K562 (cell line): ENCODE measurements around the gene OXSR1. TPM values are rescaled to one million over a fixed set of nuclear protein-coding genes. Genes with fewer than 3 reads are reported as not detected.

ENCODE experiments used
- ATAC-seq: fragments of 200-7000 bp; cut with Tn5 transposase; 3 replicates; pipeline ENCODE4 v1.9.1; 2020; ENCODE audit warnings: moderate library complexity
- BruUV-seq: library from RNA; stranded (reverse); fragments of 400-500 nt; replicated peaks from 2 replicates; lab custom pipeline; 2021; lab: Mats Ljungman, UMichigan
- CTCF ChIA-PET: fragments of 300-600 bp; formaldehyde crosslinking; extraction: SDS; loops from one replicate; lab custom pipeline; 2021; ENCODE audit warnings: low intra/inter-chr PET ratio; lab: Yijun Ruan, JAX
- POLR2A ChIA-PET: fragments of 300-600, 350-650 bp; sonication (Branson Sonifier 250); formaldehyde crosslinking; extraction: SDS; loops from one replicate; lab custom pipeline; 2021; ENCODE audit warnings: antibody characterized with exemption, inconsistent platforms; lab: Yijun Ruan, JAX
- DNase-seq, 4 experiments: peaks; one replicate each; pipeline versions ENCODE4 v3.0.0 to v3.0.0-alpha.2; 2011 to 2018; ENCODE audit warnings: low spot score in 3 of 4, mixed read lengths in 3 of 4; ENCODE audit errors: extremely low read depth in 1 of 4
- FAIRE-seq: peaks from 2 replicates; lab custom pipeline; 2011; peaks lifted over from hg19 to GRCh38; lab: Jason Lieb, UNC
- H2AFZ ChIP-seq: 2 replicates; pipeline ENCODE4 v1.6.0; 2011; ENCODE audit warnings: low read depth, low read length, control low read depth, inconsistent platforms
- H3K27ac ChIP-seq: fragments of 200-600 bp; 3 replicates; pipeline ENCODE4 v1.8.0; 2011; ENCODE audit warnings: low read depth, mild to moderate bottlenecking, control low read depth, inconsistent platforms, low read length, moderate library complexity, mixed read lengths; ENCODE audit errors: extremely low read depth
- H3K27me3 ChIP-seq, 2 experiments: fragments of 300-600 bp in 1 of 2; 2 replicates in 1 of 2; 3 replicates in 1 of 2; pipeline versions ENCODE4 v1.6.0 to v1.8.0; 2011; ENCODE audit warnings: inconsistent platforms in 2 of 2, low read length in 2 of 2, mild to moderate bottlenecking in 1 of 2, mixed read lengths in 1 of 2, moderate library complexity in 1 of 2; ENCODE audit not compliant: control insufficient read depth in 2 of 2, insufficient read depth in 2 of 2
- H3K36me3 ChIP-seq: fragments of 300-600 bp; 3 replicates; pipeline ENCODE4 v1.8.0; 2011; ENCODE audit warnings: mild to moderate bottlenecking, low read length, inconsistent platforms; ENCODE audit not compliant: control insufficient read depth, insufficient read depth
- H3K4me1 ChIP-seq, 2 experiments: fragments of 200-600 bp in 1 of 2; replicated peaks in 1 of 2; 2 replicates in 1 of 2; 3 replicates in 1 of 2; pipeline versions ENCODE4 v1.5.1 to v1.8.0; 2011; ENCODE audit warnings: inconsistent platforms in 2 of 2, low read length in 2 of 2, mild to moderate bottlenecking in 1 of 2, mixed read lengths in 1 of 2, moderate library complexity in 1 of 2; ENCODE audit not compliant: control insufficient read depth in 2 of 2, insufficient read depth in 2 of 2
- H3K4me2 ChIP-seq: 2 replicates; pipeline ENCODE4 v1.6.1; 2011; ENCODE audit warnings: low read length, control low read depth, inconsistent platforms, mixed read lengths; ENCODE audit not compliant: insufficient read depth
- H3K4me3 ChIP-seq: fragments of 200-600 bp; sonication (generic), shearing (Covaris generic); 2 replicates; pipeline ENCODE4 v1.5.1; 2016; ENCODE audit warnings: control low read depth, inconsistent platforms
- H3K79me2 ChIP-seq: fragments of 200-600 bp; 3 replicates; pipeline ENCODE4 v1.8.0; 2011; ENCODE audit warnings: low read length, inconsistent platforms; ENCODE audit not compliant: control insufficient read depth, insufficient read depth
- H3K9ac ChIP-seq, 2 experiments: 2 replicates each; pipeline versions ENCODE4 v1.6.0 to v1.6.1; 2011; ENCODE audit warnings: low read depth in 2 of 2, low read length in 2 of 2, control low read depth in 1 of 2, inconsistent platforms in 1 of 2, mild to moderate bottlenecking in 1 of 2, mixed read lengths in 1 of 2; ENCODE audit not compliant: insufficient read depth in 1 of 2
- H3K9me1 ChIP-seq: one replicate; pipeline ENCODE4 v1.6.0; 2011; ENCODE audit warnings: inconsistent platforms, mild to moderate bottlenecking, low read length, moderate library complexity; ENCODE audit not compliant: control insufficient read depth, insufficient read depth
- H3K9me3 ChIP-seq: replicated peaks from 2 replicates; pipeline ENCODE4 v1.5.1; 2011; ENCODE audit warnings: low read depth, low read length, inconsistent platforms; ENCODE audit not compliant: control insufficient read depth, insufficient read depth
- H4K20me1 ChIP-seq: replicated peaks from 2 replicates; pipeline ENCODE4 v1.6.1; 2011; ENCODE audit warnings: low read length, inconsistent platforms, mixed read lengths; ENCODE audit not compliant: control insufficient read depth, insufficient read depth
- CCNT2 ChIP-seq: IDR thresholded peaks from 2 replicates; pipeline ENCODE4 v1.6.1; 2011; ENCODE audit warnings: borderline replicate concordance, low read depth, mild to moderate bottlenecking, moderate library complexity, mixed read lengths, low read length; ENCODE audit not compliant: insufficient read length; ENCODE audit errors: extremely low read depth
- HDAC8 ChIP-seq: fragments of 450-650 bp; IDR thresholded peaks from 2 replicates; pipeline ENCODE4 v1.6.1; 2016; ENCODE audit warnings: mild to moderate bottlenecking, missing genetic modification characterization, moderate library complexity, missing compliant biosample characterization
- HMBOX1 ChIP-seq: sonication (generic); IDR thresholded peaks from 2 replicates; pipeline ENCODE4 v1.6.1; 2016
- HNRNPL ChIP-seq: fragments of 200-400 bp; formaldehyde crosslinking; IDR thresholded peaks from 2 replicates; pipeline ENCODE4 v1.6.1; 2017; ENCODE audit warnings: low read depth, mild to moderate bottlenecking, low read length
- MTA1 ChIP-seq: fragments of 450-650 bp; IDR thresholded peaks from 2 replicates; pipeline ENCODE4 v1.6.1; 2017; ENCODE audit warnings: borderline replicate concordance
- NCOA1 ChIP-seq: fragments of 450-650 bp; IDR thresholded peaks from 2 replicates; pipeline ENCODE4 v1.6.1; 2016; ENCODE audit warnings: low read depth
- NKRF ChIP-seq: fragments of 450-650 bp; IDR thresholded peaks from 2 replicates; pipeline ENCODE4 v1.6.1; 2016; ENCODE audit warnings: borderline replicate concordance
- PPARD ChIP-seq: fragments of 250-450 bp; sonication (Bioruptor Pico); IDR thresholded peaks from 2 replicates; pipeline ENCODE4 v1.8.0; 2022; ENCODE audit warnings: inconsistent platforms, mild to moderate bottlenecking, moderate library complexity
- TSHZ1 ChIP-seq: fragments of 250-450 bp; sonication (Bioruptor Pico); IDR thresholded peaks from 2 replicates; pipeline ENCODE4 v1.4.0; 2020; ENCODE audit warnings: mild to moderate bottlenecking, moderate library complexity
- U2AF1 ChIP-seq: fragments of 200-400 bp; formaldehyde crosslinking; optimal IDR thresholded peaks from 2 replicates; pipeline ENCODE3; 2017; ENCODE audit warnings: mild to moderate bottlenecking, low read depth, low read length, moderate library complexity
- ZNF76 ChIP-seq: fragments of 250-450 bp; sonication (Bioruptor Pico); IDR thresholded peaks from 2 replicates; pipeline ENCODE4 v1.4.0; 2020; ENCODE audit warnings: mild to moderate bottlenecking, moderate library complexity, borderline replicate concordance
- WGBS: fragments of 100-300 bp; shearing (Covaris generic); methylation state at CpG from one replicate; pipeline ENCODE4 v1.1.6; 2016; ENCODE audit warnings: low coverage, mixed read lengths; ENCODE audit not compliant: insufficient coverage; ENCODE audit errors: missing lambda C conversion rate; 5-methylcytosine and 5-hydroxymethylcytosine counted together
- in situ Hi-C: fragments of 300-500 bp; cut with MboI; formaldehyde crosslinking; loops from 4 replicates; pipeline ENCODE4 v1.15.0; 2018; ENCODE audit warnings: inconsistent platforms, mixed read lengths
- intact Hi-C: fragments of 100-400 bp; cut with micrococcal nuclease; formaldehyde crosslinking; loops from 2 replicates; pipeline ENCODE4 v1.14.2; 2022
- polyA plus RNA-seq, 8 experiments: library from polyadenylated mRNA; depleted of rRNA in 4 of 8; stranded (reverse) in 5 of 8; unstranded in 3 of 8; fragments of >200 nt; fragmentation: Nextera tagmentation in 2 of 8; fragmentation: Illumina TruSeq in 1 of 8; extraction: Ambion mirVana in 2 of 8; extraction: Trizol in 1 of 8; gene quantifications; 2 replicates each; pipeline versions ENCODE4 v1.2.1 to v1.2.3, GENCODE V29; 2011 to 2014; ENCODE audit warnings: inconsistent platforms in 1 of 8, missing spikeins in 1 of 8
- total RNA-seq, 7 experiments: library from RNA; depleted of rRNA in 6 of 7; stranded (reverse); fragments of >200 nt in 6 of 7; fragmentation: Illumina TruSeq in 2 of 7; extraction: Trizol in 2 of 7; gene quantifications; 2 replicates each; pipeline versions ENCODE4 v1.2.1 to v1.2.3, GENCODE V29; 2011 to 2021; ENCODE audit warnings: low replicate concordance in 1 of 7

Gene OXSR1
- total and polyA plus RNA-seq, 9 of the 15 experiments (the other 6 are each of a cell fraction or from before 2014, with no cell fraction given): 15.7 to 87.6 (median 48.7) TPM

GRCh38 chr3:38129058-38129457 is 36.3 kb upstream of the OXSR1 start:
- CTCF ChIA-PET: no interaction called here
- Histone ChIP-seq H4K20me1 (peaks cover 4% of the 10 kb centered on the region; the same call in 1 of the 2 replicates), H3K27ac (no peak overlapping the region), H2AFZ (no peak overlapping the region), H3K36me3 (peaks cover 97% of the 10 kb centered on the region), H3K4me1 (no peaks in the 10 kb centered on the region), H3K9ac (peak overlapping the region in 1 of 2 experiments; percentile 45; a peak in 2 of 4 replicates), H3K4me2 (no peak overlapping the region), H3K4me3 (no peak overlapping the region), H3K9me1 (no peaks in the 10 kb centered on the region), H3K9me3 (no peaks in the 10 kb centered on the region), H3K79me2 (no peaks in the 10 kb centered on the region), H3K27me3 (no peaks in the 10 kb centered on the region)
- 96% methylated on average over 5 of the region's 5 CpGs for WGBS
- intact Hi-C loops: no loop called here
- POLR2A ChIA-PET: interaction anchor here (0.6 to 1.8 kb wide), 6 partner anchors 8 to 37 kb away, joined by 3 to 5 read pairs (median 4); partner anchors contain the start of genes ACAA1 and OXSR1
- in situ Hi-C loops: no loop called here
- DNase-seq: no peak
- no peak for FAIRE-seq
- ATAC-seq: no peak
- no TSS peak for BruUV-seq
- TF ChIP-seq CCNT2: no peak
- no peak for TF ChIP-seq TSHZ1 (CRISPR knock-in tag)
- TF ChIP-seq U2AF1: no peak
- TF ChIP-seq NCOA1: no peak
- no peak for TF ChIP-seq NKRF
- no peak for TF ChIP-seq HMBOX1
- TF ChIP-seq ZNF76 (CRISPR knock-in tag): no peak
- TF ChIP-seq MTA1: no peak
- TF ChIP-seq HDAC8 (tag): no peak
- TF ChIP-seq HNRNPL: no peak
- no peak for TF ChIP-seq PPARD
